PC-9 (cell line): ENCODE measurements around the gene ALDH3B2. TPM values are rescaled to one million over a fixed set of nuclear protein-coding genes. Genes with fewer than 3 reads are reported as not detected.

Experiments used
- BruUV-seq: library from RNA; stranded (reverse); fragments of 400-500 nt; replicated peaks from 2 replicates; lab custom pipeline; 2021; lab: Mats Ljungman, UMichigan
- CTCF ChIA-PET: fragments of 300-600 bp; sonication (Branson Sonifier 250); formaldehyde crosslinking; loops from one replicate; lab custom pipeline; 2022; ENCODE audit warnings: antibody characterized with exemption; lab: Charles Lee
- POLR2A ChIA-PET: fragments of 300-600 bp; sonication (Branson Sonifier 250); formaldehyde crosslinking; loops from one replicate; lab custom pipeline; 2022; ENCODE audit warnings: antibody characterized with exemption; ENCODE audit not compliant: unreplicated experiment; lab: Charles Lee
- DNase-seq, 2 experiments: peaks; one replicate each; pipeline versions ENCODE4 v3.0.0 to v3.0.0-alpha.2; 2015 to 2022; ENCODE audit warnings: mixed read lengths in 1 of 2
- H2AFZ ChIP-seq: fragments of 200-600 bp; sonication (generic); 2 replicates; pipeline ENCODE4 v1.8.1; 2017; ENCODE audit warnings: antibody characterized with exemption
- H3F3A ChIP-seq: fragments of 200-600 bp; sonication (generic); 2 replicates; pipeline ENCODE4 v1.8.1; 2017; ENCODE audit warnings: antibody characterized with exemption, mild to moderate bottlenecking, low read depth; ENCODE audit not compliant: insufficient read depth
- H3K27ac ChIP-seq: fragments of 200-600 bp; sonication (generic); 2 replicates; pipeline ENCODE4 v1.6.1; 2016; ENCODE audit warnings: mixed run types
- H3K27me3 ChIP-seq: fragments of 200-600 bp; sonication (generic); 2 replicates; pipeline ENCODE4 v1.6.1; 2016; ENCODE audit warnings: low read depth, mixed run types; ENCODE audit not compliant: insufficient read depth
- H3K36me3 ChIP-seq: fragments of 200-600 bp; sonication (generic); 2 replicates; pipeline ENCODE4 v1.6.1; 2016; ENCODE audit warnings: low read depth, mixed run types
- H3K4me1 ChIP-seq: fragments of 200-600 bp; sonication (generic); replicated peaks from 2 replicates; pipeline ENCODE4 v1.6.1; 2016; ENCODE audit warnings: mixed run types; ENCODE audit not compliant: insufficient read depth
- H3K4me2 ChIP-seq: fragments of 200-600 bp; sonication (generic); 2 replicates; pipeline ENCODE4 v1.6.1; 2017; ENCODE audit warnings: mixed run types
- H3K4me3 ChIP-seq: fragments of 200-600 bp; sonication (generic); 2 replicates; pipeline ENCODE4 v1.6.1; 2016; ENCODE audit warnings: mixed run types
- H3K79me2 ChIP-seq: fragments of 200-600 bp; sonication (generic); 2 replicates; pipeline ENCODE4 v1.6.1; 2017; ENCODE audit warnings: low read depth, mixed run types
- H3K9me2 ChIP-seq: fragments of 200-600 bp; sonication (generic); 2 replicates; pipeline ENCODE4 v1.8.1; 2017; ENCODE audit warnings: mild to moderate bottlenecking; ENCODE audit not compliant: insufficient read depth
- H3K9me3 ChIP-seq: fragments of 200-600 bp; sonication (generic); 2 replicates; pipeline ENCODE4 v1.8.1; 2016; ENCODE audit warnings: low read depth; ENCODE audit not compliant: insufficient read depth
- H4K20me1 ChIP-seq: fragments of 200-600 bp; sonication (generic); 2 replicates; pipeline ENCODE4 v1.8.1; 2017; ENCODE audit not compliant: insufficient read depth
- CTCF ChIP-seq: fragments of 200-600 bp; sonication (generic); conservative IDR thresholded peaks from 2 replicates; pipeline ENCODE4 v1.6.1; 2017; ENCODE audit warnings: mixed run types, antibody characterized with exemption, mild to moderate bottlenecking, moderate library complexity
- EZH2 ChIP-seq: fragments of 200-600 bp; sonication (generic); IDR thresholded peaks from 2 replicates; pipeline ENCODE4 v1.8.0; 2017; ENCODE audit warnings: antibody characterized with exemption, low read depth
- intact Hi-C: fragments of 100-400 bp; cut with micrococcal nuclease; formaldehyde crosslinking; loops from one replicate; pipeline ENCODE4 v1.10.0; 2022; ENCODE audit not compliant: unreplicated experiment
- total RNA-seq: library from RNA; stranded (reverse); gene quantifications from 2 replicates; pipeline ENCODE4 v1.2.3, GENCODE V29; 2021

The ALDH3B2 gene
- total RNA-seq, 1 experiment from 2014 or later = 9.8 TPM

GRCh38 chr11:67698247-67698646 lies 23.8 kb upstream of the ALDH3B2 start:
- CTCF ChIA-PET = interaction anchor here (0.7 kb wide), 1 partner anchor 435 kb away, joined by 4 read pairs; no protein-coding TSS in a partner anchor
- no TSS peak for BruUV-seq
- Histone ChIP-seq H3K27ac (no peak overlapping the region), H4K20me1 (no peaks in the 10 kb centered on the region), H3K9me2 (no peaks in the 10 kb centered on the region), H3K27me3 (no peaks in the 10 kb centered on the region), H3K4me1 (peaks cover 37% of the 10 kb centered on the region), H3K4me2 (no peak overlapping the region), H3K79me2 (no peaks in the 10 kb centered on the region), H3K9me3 (no peaks in the 10 kb centered on the region), H3F3A (peaks cover 25% of the 10 kb centered on the region), H2AFZ (no peak overlapping the region), H3K4me3 (no peak overlapping the region), H3K36me3 (no peaks in the 10 kb centered on the region)
- intact Hi-C loops = no loop called here
- POLR2A ChIA-PET = interaction anchor here (0.7 kb wide), 1 partner anchor 23 kb away, joined by 4 read pairs; no protein-coding TSS in a partner anchor
- no peak for DNase-seq
- TF ChIP-seq CTCF (no peak), EZH2 (no peak)

- POLR2A ChIA-PET = no interaction called here
- BruUV-seq = no TSS peak
- intact Hi-C loops = no loop called here
- Histone ChIP-seq H3K4me2 (no peak overlapping the region), H3K27ac (no peak overlapping the region), H3K9me3 (no peaks in the 10 kb centered on the region), H3K4me3 (no peak overlapping the region), H3K4me1 (peaks cover 33% of the 10 kb centered on the region), H3F3A (peaks cover 21% of the 10 kb centered on the region; the same call in 1 of the 2 replicates), H2AFZ (no peak overlapping the region), H3K79me2 (no peaks in the 10 kb centered on the region), H4K20me1 (no peaks in the 10 kb centered on the region), H3K36me3 (no peaks in the 10 kb centered on the region), H3K9me2 (no peaks in the 10 kb centered on the region), H3K27me3 (no peaks in the 10 kb centered on the region)
- no peak for DNase-seq
- CTCF ChIA-PET = interaction anchor here (0.7 kb wide), 1 partner anchor 435 kb away, joined by 4 read pairs; no protein-coding TSS in a partner anchor
- TF ChIP-seq EZH2 = no peak
- no peak for TF ChIP-seq CTCF
Observed at GRCh38 chr11:67697846-67698245, 23.4 kb upstream of the ALDH3B2 start.

GRCh38 chr11:67696998-67697397 lies 22.6 kb upstream of the ALDH3B2 start:
- peaks cover 27% of the 10 kb centered on the region for H3K4me1 ChIP-seq
- peaks cover 14% of the 10 kb centered on the region; the same call in 1 of the 2 replicates for H3F3A ChIP-seq
- no peak for DNase-seq
- H3K9me2 ChIP-seq = no peaks in the 10 kb centered on the region
- no peak overlapping the region for H3K27ac ChIP-seq
- intact Hi-C loops = no loop called here
- ChIA-PET POLR2A (no interaction called here), CTCF (no interaction called here)
- H3K79me2 ChIP-seq = no peaks in the 10 kb centered on the region
- no peaks in the 10 kb centered on the region for H3K27me3 ChIP-seq
- no peaks in the 10 kb centered on the region for H3K9me3 ChIP-seq
- no peak for TF ChIP-seq EZH2
- TF ChIP-seq CTCF = no peak
- H3K36me3 ChIP-seq = no peaks in the 10 kb centered on the region
- no peak overlapping the region for H3K4me3 ChIP-seq
- no peaks in the 10 kb centered on the region for H4K20me1 ChIP-seq
- BruUV-seq = no TSS peak
- no peak overlapping the region for H2AFZ ChIP-seq
- no peak overlapping the region for H3K4me2 ChIP-seq
